Kidney (tissue), 14 donors: ENCODE data around the gene KIFAP3. TPM values are rescaled to one million over a fixed set of nuclear protein-coding genes. Genes with fewer than 3 reads are reported as not detected.

Experiments used
- DNase-seq, 5 donors: peaks; one replicate each; pipeline ENCODE4 v3.0.0-alpha.2; 2013 to 2020
- FAIRE-seq: peaks from 2 replicates; lab custom pipeline; 2012; peaks lifted over from hg19 to GRCh38; lab: Jason Lieb, UNC
- H3K27ac ChIP-seq, 2 donors: one replicate each; pipeline ENCODE4 v1.7.0; 2013; ENCODE audit warnings: low read depth in 2 of 2, low read length in 2 of 2, inconsistent platforms in 1 of 2
- H3K27me3 ChIP-seq: one replicate; pipeline ENCODE4 v1.7.1; 2013; ENCODE audit warnings: low read length, inconsistent platforms; ENCODE audit not compliant: control insufficient read depth, insufficient read depth
- H3K36me3 ChIP-seq, 3 donors: one replicate each; pipeline versions ENCODE4 v1.7.0 to v1.7.1; 2013; ENCODE audit warnings: low read length in 3 of 3, control low read depth in 1 of 3, inconsistent platforms in 1 of 3; ENCODE audit not compliant: insufficient read depth in 3 of 3, control insufficient read depth in 2 of 3
- H3K4me1 ChIP-seq, 3 donors: one replicate each; pipeline versions ENCODE4 v1.7.0 to v1.7.1; 2013; ENCODE audit warnings: low read length in 3 of 3, inconsistent platforms in 1 of 3, low read depth in 1 of 3; ENCODE audit not compliant: control insufficient read depth in 2 of 3, insufficient read depth in 2 of 3
- H3K4me3 ChIP-seq, 3 donors: one replicate each; pipeline versions ENCODE4 v1.7.0 to v1.8.1; 2013; ENCODE audit warnings: low read length in 3 of 3, control low read depth in 1 of 3, inconsistent platforms in 1 of 3
- H3K9ac ChIP-seq, 3 donors: one replicate each; pipeline versions ENCODE4 v1.7.0 to v1.7.1; 2013; ENCODE audit warnings: low read length in 3 of 3, control low read depth in 1 of 3, inconsistent platforms in 1 of 3
- H3K9me3 ChIP-seq, 3 donors: one replicate each; pipeline versions ENCODE4 v1.7.0 to v1.7.1; 2013; ENCODE audit warnings: low read length in 3 of 3, control low read depth in 1 of 3, inconsistent platforms in 1 of 3; ENCODE audit not compliant: control insufficient read depth in 2 of 3, insufficient read depth in 1 of 3
- intact Hi-C: fragments of 100-400 bp; cut with DNase I; formaldehyde crosslinking; loops from one replicate; pipeline ENCODE4 v1.11.1; 2022
- polyA plus RNA-seq: library from polyadenylated mRNA; stranded (reverse); fragments of 350-450 nt; fragmentation: Illumina TruSeq; extraction: RNeasy Lipid Tissue Mini Kit (QIAGEN cat#74804); gene quantifications from one replicate; pipeline ENCODE4 v1.2.3, GENCODE V29; 2014; ENCODE audit warnings: low read depth, low replicate concordance; ENCODE audit not compliant: insufficient read depth
- total RNA-seq: library from RNA; stranded (reverse); fragmentation: NEBNext Ultra II Directional; extraction: Animal tissue kit (Norgen Biotek cat#: 25700); gene quantifications from one replicate; pipeline ENCODE4 v1.2.1, GENCODE V29; 2021
- TF ChIP-seq, protein P1 (sequence below): IDR thresholded peaks from 3 replicates; pipeline ENCODE4 v1.5.1; 2012; ENCODE audit warnings: mild to moderate bottlenecking, moderate library complexity, borderline replicate concordance; ENCODE audit not compliant: insufficient read depth; ENCODE audit errors: extremely low read depth
- donor health status: control.
- donor health status: control.
- donor health status: control.
- donor health status: control.
- donor health status: control.
- donor health status: DM: yes; HTN: yes; CAD: no.
- donor health status: Normal renal cell carcinoma (clear cell type).

KIFAP3 gene
- total and polyA plus RNA-seq, 2 donors from 2014 or later, result 31.6 to 32.9 TPM

DNA sequence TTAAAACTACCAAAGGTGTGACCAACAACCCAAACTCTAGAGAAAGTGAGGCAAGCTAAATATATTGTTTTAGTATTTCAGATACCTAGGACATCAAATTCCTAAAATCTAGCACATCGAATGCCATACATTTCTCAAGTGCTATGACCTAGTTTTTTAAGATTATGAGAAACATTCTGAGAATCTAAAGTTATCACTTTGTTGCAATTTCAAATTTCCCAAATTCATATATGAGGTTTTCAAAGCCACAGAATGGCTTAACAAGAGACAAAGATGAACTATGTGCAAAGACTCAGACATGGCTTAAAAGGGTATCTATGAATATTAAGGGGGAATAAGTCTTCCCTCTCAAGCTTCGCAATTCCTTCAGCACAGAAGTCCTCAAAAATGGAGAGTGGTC, 187.6 kb downstream of the KIFAP3 start:
- Histone ChIP-seq H3K9ac (no peak overlapping the region), H3K4me3 (no peak overlapping the region), H3K27ac (no peak overlapping the region), H3K27me3 (no peaks in the 10 kb centered on the region), H3K9me3 (no peaks in the 10 kb centered on the region), H3K36me3 (peaks cover 0 to 3% (median 0%) of the 10 kb centered on the region in 3 donors), H3K4me1 (peaks cover 5 to 11% (median 6%) of the 10 kb centered on the region in 3 donors)
- intact Hi-C loops, result no loop called here
- TF ChIP-seq, protein P1, sequence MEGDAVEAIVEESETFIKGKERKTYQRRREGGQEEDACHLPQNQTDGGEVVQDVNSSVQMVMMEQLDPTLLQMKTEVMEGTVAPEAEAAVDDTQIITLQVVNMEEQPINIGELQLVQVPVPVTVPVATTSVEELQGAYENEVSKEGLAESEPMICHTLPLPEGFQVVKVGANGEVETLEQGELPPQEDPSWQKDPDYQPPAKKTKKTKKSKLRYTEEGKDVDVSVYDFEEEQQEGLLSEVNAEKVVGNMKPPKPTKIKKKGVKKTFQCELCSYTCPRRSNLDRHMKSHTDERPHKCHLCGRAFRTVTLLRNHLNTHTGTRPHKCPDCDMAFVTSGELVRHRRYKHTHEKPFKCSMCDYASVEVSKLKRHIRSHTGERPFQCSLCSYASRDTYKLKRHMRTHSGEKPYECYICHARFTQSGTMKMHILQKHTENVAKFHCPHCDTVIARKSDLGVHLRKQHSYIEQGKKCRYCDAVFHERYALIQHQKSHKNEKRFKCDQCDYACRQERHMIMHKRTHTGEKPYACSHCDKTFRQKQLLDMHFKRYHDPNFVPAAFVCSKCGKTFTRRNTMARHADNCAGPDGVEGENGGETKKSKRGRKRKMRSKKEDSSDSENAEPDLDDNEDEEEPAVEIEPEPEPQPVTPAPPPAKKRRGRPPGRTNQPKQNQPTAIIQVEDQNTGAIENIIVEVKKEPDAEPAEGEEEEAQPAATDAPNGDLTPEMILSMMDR, result no peak
- DNase-seq, result no peak
- FAIRE-seq, result no peak

DNA sequence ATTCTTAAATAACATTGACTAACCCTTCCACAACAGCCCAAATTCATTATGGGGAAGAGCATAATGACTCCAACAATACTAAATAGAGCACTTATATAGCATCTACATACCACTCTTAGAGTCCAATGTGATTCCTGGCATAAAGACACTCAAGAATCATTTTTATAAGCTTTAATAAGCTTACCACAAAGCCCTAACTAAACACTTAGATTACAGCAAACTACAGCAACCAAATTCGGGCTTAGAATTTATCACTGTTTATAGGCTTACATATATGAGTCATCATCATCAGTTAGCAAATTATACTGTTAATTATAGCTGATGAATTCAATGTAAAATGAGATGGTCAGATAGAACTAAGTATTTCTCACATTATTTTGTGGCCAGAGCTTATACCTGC, 188.1 kb downstream of the KIFAP3 start:
- DNase-seq (no peak), FAIRE-seq (no peak)
- TF ChIP-seq, protein P1, result no peak
- H3K9me3 ChIP-seq, result no peaks in the 10 kb centered on the region
- peaks cover 4 to 6% (median 6%) of the 10 kb centered on the region in 3 donors for H3K4me1 ChIP-seq
- peaks cover 0 to 3% (median 0%) of the 10 kb centered on the region in 3 donors for H3K36me3 ChIP-seq
- no peak overlapping the region for H3K9ac ChIP-seq
- no peak overlapping the region for H3K27ac ChIP-seq
- H3K27me3 ChIP-seq, result no peaks in the 10 kb centered on the region
- intact Hi-C loops, result no loop called here
- no peak overlapping the region for H3K4me3 ChIP-seq

DNA sequence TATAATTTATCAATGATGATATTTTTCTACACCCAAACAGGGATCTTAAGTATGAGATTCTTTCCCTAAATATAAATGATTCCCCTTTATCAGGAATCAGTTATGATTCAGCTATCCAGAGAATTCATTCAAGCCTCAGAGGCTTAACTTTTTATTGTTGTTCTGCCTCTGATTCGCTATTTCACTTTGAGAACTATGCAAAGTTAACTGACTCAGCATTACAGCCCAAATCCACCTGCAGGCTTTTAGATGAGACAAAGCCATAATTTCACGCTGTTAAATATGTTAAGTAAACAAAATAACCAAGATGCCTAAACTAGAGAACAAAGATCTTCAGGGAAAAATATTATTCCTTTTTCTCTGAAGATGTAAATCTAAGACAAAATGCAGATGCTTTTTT, 189.3 kb downstream of the KIFAP3 start:
- H3K36me3 ChIP-seq, result peaks cover 0 to 3% (median 0%) of the 10 kb centered on the region in 3 donors

More for the DNA sequence above, 189.3 kb downstream of the KIFAP3 start:
- H3K4me3 ChIP-seq, result no peak overlapping the region
- no peak for FAIRE-seq
- no peak overlapping the region for H3K27ac ChIP-seq
- no peak for DNase-seq
- H3K9ac ChIP-seq, result no peak overlapping the region
- peaks cover 0 to 5% (median 0%) of the 10 kb centered on the region in 3 donors for H3K4me1 ChIP-seq
- H3K9me3 ChIP-seq, result no peaks in the 10 kb centered on the region
- TF ChIP-seq, protein P1, result no peak
- intact Hi-C loops, result no loop called here
- H3K27me3 ChIP-seq, result no peaks in the 10 kb centered on the region
